Placental pericyte (primary cell): ENCODE data around the gene IL4I1. TPM values are rescaled to one million over a fixed set of nuclear protein-coding genes. Genes with fewer than 3 reads are reported as not detected.

ENCODE experiments used
- small RNA-seq: library from RNA; depleted of rRNA; stranded (forward); fragments of <200 nt; gene quantifications from one replicate; pipeline ENCODE3, GENCODE V24; 2012; ENCODE audit warnings: low replicate concordance
- total RNA-seq: library from RNA; depleted of rRNA; stranded (reverse); fragments of >200 nt; gene quantifications from 2 replicates; pipeline ENCODE4 v1.2.3, GENCODE V29; 2012

IL4I1 gene
- 0.43 and 3.3 TPM in 2 replicates for total RNA-seq

GRCh38 chr19:49896863-49897621 is at the start of gene IL4I1:
Gene IL4I1 (minus strand): TSS chr19:49896887. CDS start chr19:49896160, 727 bp downstream.

GRCh38 chr19:49929121-49929610 is 32.5 kb upstream of the IL4I1 start, which contains the start of the genes ATF5 and NUP62:
Gene ATF5 (plus strand): TSS chr19:49929205. CDS start chr19:49930851, 1,646 bp downstream.
Gene NUP62 (minus strand): TSS chr19:49929504. CDS start chr19:49909807, 19,697 bp downstream.

GRCh38 chr19:49877020-49877878 is 19.4 kb downstream of the IL4I1 start, which contains the start of the genes AKT1S1 and TBC1D17:
Gene AKT1S1 (minus strand): TSS chr19:49877355. CDS start chr19:49873295, 4,060 bp downstream.
Gene TBC1D17 (plus strand): TSS chr19:49877702. CDS start chr19:49877724, 22 bp downstream.

GRCh38 chr19:49866933-49867782 is 29.5 kb downstream of the IL4I1 start, which contains the start of gene PNKP:
Gene PNKP (minus strand): TSS chr19:49867576. CDS start chr19:49867204, 372 bp downstream.

GRCh38 chr19:49850487-49851342 is 46.0 kb downstream of the IL4I1 start, which contains the start of gene PTOV1:
Gene PTOV1 (plus strand): TSS chr19:49851159.

Small RNA genes lying within 50 kb of the gene (small RNA-seq; reads per million reads assigned to genes)
- not detected for gene MIR4749

Other genes starting within 250 kb of the IL4I1 start
- gene IRF3, start 231.0 kb downstream of the IL4I1 start, total RNA-seq: 38.3 and 72.3 TPM in 2 replicates
- 3.3 and 16.2 TPM in 2 replicates for gene BCL2L12, start 231.0 kb downstream of the IL4I1 start, total RNA-seq
- 350 and 388 TPM in 2 replicates for gene PRMT1, start 219.6 kb downstream of the IL4I1 start, total RNA-seq
- gene ADM5, start 207.3 kb downstream of the IL4I1 start, total RNA-seq: 0.22 and 1.1 TPM in 2 replicates
- gene CPT1C, start 205.8 kb downstream of the IL4I1 start, total RNA-seq: 4.4 and 11.7 TPM in 2 replicates
- gene TSKS, start 133.6 kb downstream of the IL4I1 start, total RNA-seq: under 0.01 and 0.14 TPM in 2 replicates
- gene AP2A1, start 129.9 kb downstream of the IL4I1 start, total RNA-seq: 131 and 141 TPM in 2 replicates
- gene FUZ, start 83.6 kb downstream of the IL4I1 start, total RNA-seq: 17.2 and 17.5 TPM in 2 replicates
- 22.2 and 43.8 TPM in 2 replicates for gene MED25, start 78.6 kb downstream of the IL4I1 start, total RNA-seq
- gene PTOV1, start 45.7 kb downstream of the IL4I1 start, total RNA-seq: 55.4 and 82.7 TPM in 2 replicates
- gene PNKP, start 29.3 kb downstream of the IL4I1 start, total RNA-seq: 47.5 and 82.2 TPM in 2 replicates
- gene AKT1S1, start 19.5 kb downstream of the IL4I1 start, total RNA-seq: 16.6 and 17.9 TPM in 2 replicates
- 18.8 and 36.5 TPM in 2 replicates for gene TBC1D17, start 19.2 kb downstream of the IL4I1 start, total RNA-seq
- 7.4 and 12.3 TPM in 2 replicates for gene ATF5, start 32.3 kb upstream of the IL4I1 start, total RNA-seq
- 31.5 and 68.1 TPM in 2 replicates for gene NUP62, start 32.6 kb upstream of the IL4I1 start, total RNA-seq
- under 0.01 TPM in 1 of 2 replicates, not detected in the other for gene SIGLEC11, start 64.3 kb upstream of the IL4I1 start, total RNA-seq
- 26.5 and 36.8 TPM in 2 replicates for gene VRK3, start 128.5 kb upstream of the IL4I1 start, total RNA-seq
- gene ZNF473, start 129.1 kb upstream of the IL4I1 start, total RNA-seq: 7.9 and 9.4 TPM in 2 replicates